Spleen (tissue), 11 donors: ENCODE data around the gene CHRNG. TPM values are rescaled to one million over a fixed set of nuclear protein-coding genes. Genes with fewer than 3 reads are reported as not detected.

Source experiments
- DNase-seq: peaks from one replicate; pipeline ENCODE4 v3.0.0-alpha.2; 2020
- H3K27ac ChIP-seq, 8 donors: fragments of 200-600 bp; sonication (generic) in 7 of 8; 1 replicate in 4 of 8; 2 replicates in 4 of 8; pipeline versions ENCODE4 v1.5.0 to v1.8.0; 2016 to 2021; ENCODE audit warnings: inconsistent platforms in 4 of 8, mild to moderate bottlenecking in 4 of 8, moderate library complexity in 1 of 8
- H3K27me3 ChIP-seq, 7 donors: fragments of 200-600 bp; sonication (generic) in 6 of 7; replicated peaks in 1 of 7; 1 replicate in 4 of 7; 2 replicates in 3 of 7; pipeline versions ENCODE4 v1.5.0 to v1.8.0; 2016 to 2021; ENCODE audit warnings: inconsistent platforms in 3 of 7, mild to moderate bottlenecking in 1 of 7
- H3K36me3 ChIP-seq, 6 donors: fragments of 200-600 bp; sonication (generic) in 5 of 6; 1 replicate in 4 of 6; 2 replicates in 2 of 6; pipeline versions ENCODE4 v1.5.0 to v1.8.0; 2016 to 2021; ENCODE audit warnings: inconsistent platforms in 2 of 6
- H3K4me1 ChIP-seq, 6 donors: fragments of 200-600 bp; sonication (generic) in 5 of 6; 1 replicate in 3 of 6; 2 replicates in 3 of 6; pipeline versions ENCODE4 v1.5.0 to v1.8.0; 2016 to 2021; ENCODE audit warnings: inconsistent platforms in 3 of 6
- H3K4me3 ChIP-seq, 8 donors: fragments of 200-600 bp; sonication (generic) in 7 of 8; 1 replicate in 4 of 8; 2 replicates in 4 of 8; pipeline versions ENCODE4 v1.5.0 to v1.8.0; 2016 to 2021; ENCODE audit warnings: inconsistent platforms in 4 of 8, mild to moderate bottlenecking in 4 of 8, moderate library complexity in 2 of 8
- H3K9me3 ChIP-seq, 8 donors: fragments of 200-600 bp; sonication (generic) in 7 of 8; 1 replicate in 4 of 8; 2 replicates in 4 of 8; pipeline versions ENCODE4 v1.5.0 to v1.8.0; 2016 to 2021; ENCODE audit warnings: inconsistent platforms in 4 of 8
- CTCF ChIP-seq, 11 experiments: fragments of 200-600 bp in 7 of 11; fragments of 450-650 bp in 4 of 11; sonication (generic) in 4 of 11; IDR thresholded peaks in 8 of 11; conservative IDR thresholded peaks in 3 of 11; 1 replicate in 7 of 11; 2 replicates in 4 of 11; pipeline versions ENCODE4 v1.4.0 to v1.8.0; 2016 to 2021; ENCODE audit warnings: antibody characterized with exemption in 11 of 11, inconsistent platforms in 4 of 11, mild to moderate bottlenecking in 1 of 11
- POLR2A ChIP-seq, 3 donors: fragments of 450-650 bp; IDR thresholded peaks; one replicate each; pipeline ENCODE4 v1.5.1; 2017; ENCODE audit warnings: antibody characterized with exemption in 3 of 3, mild to moderate bottlenecking in 1 of 3
- POLR2AphosphoS5 ChIP-seq, 3 donors: sonication (generic); formaldehyde crosslinking; IDR thresholded peaks; one replicate each; pipeline ENCODE4 v1.5.1; 2017; ENCODE audit warnings: antibody characterized with exemption in 3 of 3
- WGBS, 5 donors: extraction: QIAGEN DNeasy Blood & Tissue Kit in 3 of 5; methylation state at CpG; one replicate each; pipeline versions ENCODE4 v1.1.5 to v1.1.7; 2013 to 2018; 5-methylcytosine and 5-hydroxymethylcytosine counted together
- intact Hi-C: fragments of 100-400 bp; cut with DNase I; formaldehyde crosslinking; loops from one replicate; pipeline ENCODE4 v1.15.0; 2023; ENCODE audit warnings: low total_unique reads
- polyA plus RNA-seq, 3 donors: library from polyadenylated mRNA; stranded (reverse); fragments of 200-250 nt; gene quantifications; one replicate each; pipeline ENCODE4 v1.2.1, GENCODE V29; 2013
- total RNA-seq, 7 donors: library from RNA; depleted of rRNA in 3 of 7; stranded (reverse); fragments of >200 nt in 3 of 7; fragmentation: NEBNext Ultra II Directional in 4 of 7; extraction: Animal tissue kit (Norgen Biotek cat#: 25700) in 4 of 7; gene quantifications; one replicate each; pipeline versions ENCODE4 v1.1.0 to v1.2.1, GENCODE V29; 2016 to 2021
- donor health status: healthy with polysubstance abuse.
- donor health status: DM: no; HTN: no; CAD: no; lungs with moderate emphysema.
- donor health status: DM: no; HTN: no; CAD: no.
- donor health status: Bipolar disorder and iron deficiency.
- donor health status: healthy.
- donor health status: DM: no; HTN: no; CAD: no.
- donor health status: DM: yes; HTN: yes; CAD: no.

CHRNG gene
- total and polyA plus RNA-seq, 10 donors = 0.06 TPM; not detected in 9

GRCh38 chr2:232550354-232551249 is 11.1 kb downstream of the CHRNG start, which contains the start of the genes EIF4E2 and TIGD1:
EIF4E2 (plus strand) TSS chr2:232550689; CDS start chr2:232550725, 36 bp downstream.
TIGD1 (minus strand) TSS chr2:232550557; CDS start chr2:232549882, 675 bp downstream.
- Histone ChIP-seq H3K27me3 (no peaks in the 10 kb centered on the region), H3K4me3 (peak within 1 kb of the TSS; percentile 62 to 90 (median 82)), H3K4me1 (peaks cover 22 to 90% (median 76%) of the 10 kb centered on the region in 6 donors), H3K9me3 (peaks cover 0 to 4% (median 0%) of the 10 kb centered on the region in 8 donors), H3K27ac (peak within 1 kb of the TSS; percentile 93 to 100 (median 99)), H3K36me3 (peaks cover 0 to 43% (median 6%) of the 10 kb centered on the region in 6 donors)
- DNase-seq = peak; percentile 99
- intact Hi-C loops = no loop called here
- 0 to 1% (median 0%) methylated on average over 52 to 81 of the region's 81 CpGs for WGBS, 5 donors
- peak; percentile 95 to 98 (median 95) for TF ChIP-seq POLR2AphosphoS5 (IDR thresholded peaks at IDR 0.05)
- peak; percentile 5 to 87 (median 7) for TF ChIP-seq POLR2A (IDR thresholded peaks at IDR 0.05)
- TF ChIP-seq CTCF (IDR thresholded peaks at IDR 0.05 in 8 of 11, conservative IDR thresholded peaks at IDR 0.05 in 3 of 11) = peak; percentile 40 to 77 (median 56)

GRCh38 chr2:232551250-232551638 is 11.8 kb downstream of the CHRNG start:
- Histone ChIP-seq H3K4me3 (peak overlapping the region; percentile 62 to 90 (median 82)), H3K36me3 (peaks cover under 1 to 46% (median 12%) of the 10 kb centered on the region in 6 donors), H3K27ac (peak overlapping the region; percentile 93 to 100 (median 99)), H3K4me1 (peaks cover 22 to 85% (median 74%) of the 10 kb centered on the region in 6 donors), H3K27me3 (no peaks in the 10 kb centered on the region), H3K9me3 (peaks cover 0 to 4% (median 0%) of the 10 kb centered on the region in 8 donors)
- intact Hi-C loops = no loop called here
- WGBS, 5 donors = 3 to 12% (median 5%) methylated on average over 7 of the region's 7 CpGs
- no peak for DNase-seq
- TF ChIP-seq POLR2AphosphoS5 (IDR thresholded peaks at IDR 0.05) (no peak), CTCF (IDR thresholded peaks at IDR 0.05 in 8 of 11, conservative IDR thresholded peaks at IDR 0.05 in 3 of 11) (no peak), POLR2A (IDR thresholded peaks at IDR 0.05) (no peak)

GRCh38 chr2:232551776-232552175 is 12.3 kb downstream of the CHRNG start:
- intact Hi-C loops = no loop called here

More at GRCh38 chr2:232551776-232552175, 12.3 kb downstream of the CHRNG start:
- 91 to 98% (median 96%) methylated on average over 4 of the region's 4 CpGs for WGBS, 5 donors
- peak overlapping the region in 4 of 8 donors; percentile 93 to 99 (median 99) for H3K27ac ChIP-seq
- TF ChIP-seq POLR2AphosphoS5 (IDR thresholded peaks at IDR 0.05) (no peak), POLR2A (IDR thresholded peaks at IDR 0.05) (no peak), CTCF (IDR thresholded peaks at IDR 0.05 in 8 of 11, conservative IDR thresholded peaks at IDR 0.05 in 3 of 11) (no peak)
- H3K4me3 ChIP-seq = peak overlapping the region in 7 of 8 donors; percentile 62 to 90 (median 80)
- H3K9me3 ChIP-seq = peaks cover 0 to 4% (median 0%) of the 10 kb centered on the region in 8 donors
- peaks cover 5 to 47% (median 17%) of the 10 kb centered on the region in 6 donors for H3K36me3 ChIP-seq
- H3K4me1 ChIP-seq = peaks cover 22 to 79% (median 70%) of the 10 kb centered on the region in 6 donors
- no peak for DNase-seq
- no peaks in the 10 kb centered on the region for H3K27me3 ChIP-seq
